SK-N-MC (cell line): ENCODE measurements around the gene MSH5.
A peak's percentile ranks its signal among the peaks of the same experiment; 100 is the strongest.
"Not testable (repeated sequence)": the region's sequence is repeated elsewhere in the genome, so short reads cannot be mapped to it uniquely, and the experiment has no call there.

Experiments used
- DNase-seq: peaks from one replicate; pipeline ENCODE4 v3.0.0-alpha.2; 2011; ENCODE audit warnings: low read depth, low spot score
- H3K27ac ChIP-seq: fragments of 200-600 bp; sonication (generic); 2 replicates; pipeline ENCODE4 v1.5.1; 2016; ENCODE audit warnings: mixed run types
- H3K36me3 ChIP-seq: fragments of 200-600 bp; sonication (generic); 2 replicates; pipeline ENCODE4 v1.6.1; 2017; ENCODE audit warnings: antibody characterized with exemption, low read length, mixed read lengths; ENCODE audit not compliant: insufficient read depth
- H3K4me3 ChIP-seq: fragments of 200-600 bp; sonication (generic); 2 replicates; pipeline ENCODE4 v1.5.1; 2016
- H3K9ac ChIP-seq: fragments of 200-600 bp; sonication (generic); 2 replicates; pipeline ENCODE4 v1.8.0; 2017; ENCODE audit warnings: mixed run types, mixed read lengths; ENCODE audit not compliant: insufficient read length
- H3K9me3 ChIP-seq: fragments of 200-600 bp; sonication (generic); 2 replicates; pipeline ENCODE4 v1.6.1; 2017; ENCODE audit warnings: low read depth, mild to moderate bottlenecking, antibody characterized with exemption, low read length, moderate library complexity, mixed read lengths
- EZH2 ChIP-seq: fragments of 200-600 bp; sonication (generic); IDR thresholded peaks from one replicate; pipeline ENCODE4 v1.6.1; 2017; ENCODE audit warnings: antibody characterized with exemption
- FOXP2 ChIP-seq: optimal IDR thresholded peaks from 2 replicates; pipeline ENCODE3; 2011; ENCODE audit warnings: mild to moderate bottlenecking, moderate library complexity; ENCODE audit not compliant: insufficient read depth; ENCODE audit errors: extremely low read length, control extremely low read depth
- POLR2AphosphoS5 ChIP-seq: IDR thresholded peaks from 2 replicates; pipeline ENCODE4 v1.6.1; 2012; ENCODE audit warnings: mild to moderate bottlenecking, low read depth, low read length, borderline replicate concordance

MSH5 gene

DNA sequence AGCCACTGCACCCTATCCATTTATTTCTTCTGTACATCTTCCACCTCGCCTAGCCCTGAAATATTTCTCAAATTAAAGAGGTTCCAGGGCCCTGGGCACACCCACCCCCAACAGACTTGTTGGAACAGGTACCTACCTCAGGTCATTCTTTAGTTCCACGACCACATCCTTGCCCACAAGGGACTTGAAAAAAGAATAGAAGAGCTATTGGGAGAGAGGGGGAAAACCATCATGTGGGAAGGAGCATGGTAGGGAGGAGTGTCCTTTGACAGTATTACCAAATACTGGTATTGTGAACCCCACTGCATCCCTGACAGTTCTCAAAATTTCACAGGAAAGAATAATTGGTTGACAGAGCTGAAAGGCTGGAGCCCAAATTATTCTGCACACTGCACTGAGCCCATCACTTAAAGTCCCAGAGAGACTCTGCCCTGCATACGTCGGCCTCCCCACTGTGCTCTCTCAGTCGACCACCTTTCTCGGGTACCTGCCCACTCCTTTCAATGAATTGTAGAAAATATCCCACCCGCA lies 66.2 kb downstream of the MSH5 start:
- peak overlapping the region; percentile 88 for H3K27ac ChIP-seq
- H3K36me3 ChIP-seq: peaks cover 23% of the 10 kb centered on the region; the same call in 1 of the 2 replicates
- H3K4me3 ChIP-seq: peak overlapping the region; percentile 97
- no peaks in the 10 kb centered on the region for H3K9me3 ChIP-seq
- TF ChIP-seq EZH2 (no peak), POLR2AphosphoS5 (no peak), FOXP2 (no peak)
- H3K9ac ChIP-seq: peak overlapping the region; percentile 90
- DNase-seq: no peak

DNA sequence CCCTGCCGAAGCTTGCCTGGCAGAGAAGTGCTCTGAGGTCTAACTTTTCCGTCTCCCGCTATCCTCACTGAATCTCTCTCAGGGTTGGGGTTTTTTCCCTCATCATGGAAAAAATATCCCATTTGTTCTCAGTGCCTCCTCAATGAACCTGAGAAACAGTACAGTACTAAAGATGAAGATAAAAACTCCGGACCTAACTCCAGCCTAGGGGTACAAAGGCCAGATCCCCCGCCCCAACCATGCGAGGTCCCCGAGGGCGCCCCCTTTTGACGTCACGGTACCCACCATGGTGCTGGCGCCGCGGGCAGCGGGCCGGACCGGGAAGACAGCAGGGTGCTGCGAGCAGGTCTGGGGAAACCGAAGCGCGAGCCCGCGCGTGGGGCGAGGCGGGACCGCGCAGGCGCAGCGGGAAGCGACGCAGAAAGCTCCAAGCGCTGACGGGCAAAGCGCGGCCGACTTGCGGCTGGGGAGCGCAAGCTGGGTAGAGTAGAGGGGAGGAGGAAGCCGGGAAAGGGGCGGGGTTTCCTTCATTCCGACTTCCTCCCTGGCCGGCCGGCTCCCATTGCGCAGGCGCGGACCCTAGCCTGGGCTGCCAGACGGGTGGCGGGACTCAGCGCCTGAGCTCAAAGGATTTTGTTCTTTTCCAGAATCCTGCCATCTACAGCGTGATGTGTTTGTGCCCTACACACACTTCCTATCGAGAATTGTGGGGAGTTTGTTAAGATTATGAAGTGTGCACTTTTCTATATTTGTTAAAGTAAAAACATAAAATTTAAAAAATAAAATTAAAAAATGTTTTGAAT lies 66.9 kb downstream of the MSH5 start, which contains the start of gene LSM2:
Gene LSM2, minus strand, starts transcription at position 497 of the 803 bp plus-strand sequence. Its CDS starts 209 bp downstream, at position 288.
- peak; percentile 66 for DNase-seq
- Histone ChIP-seq H3K36me3 (peaks cover 16% of the 10 kb centered on the region; the same call in 1 of the 2 replicates), H3K9ac (peak within 1 kb of the TSS; percentile 90), H3K4me3 (peak within 1 kb of the TSS; percentile 97), H3K9me3 (no peaks in the 10 kb centered on the region), H3K27ac (peak within 1 kb of the TSS; percentile 88)
- TF ChIP-seq FOXP2 (no peak), EZH2 (no peak), POLR2AphosphoS5 (peak; percentile 96)

DNA sequence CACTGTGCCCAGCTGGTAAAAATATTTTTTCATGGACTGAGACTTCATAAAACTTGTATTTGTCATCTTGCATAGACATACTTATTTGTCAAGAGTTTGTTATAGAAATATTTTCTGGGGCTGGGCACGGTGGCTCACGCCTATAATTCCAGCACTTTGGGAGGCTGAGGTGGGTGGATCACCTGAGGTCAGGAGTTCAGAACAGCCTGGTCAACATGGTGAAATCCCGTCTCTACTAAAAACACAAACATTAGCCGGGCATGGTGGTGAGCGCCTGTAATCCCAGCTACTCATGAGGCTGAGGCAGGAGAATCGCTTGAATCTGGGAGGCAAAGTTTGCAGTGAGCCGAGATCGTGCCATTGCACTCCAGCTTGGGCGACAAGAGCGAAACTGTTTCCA lies 68.8 kb downstream of the MSH5 start:
- H3K4me3 ChIP-seq, H3K36me3 ChIP-seq, DNase-seq, H3K27ac ChIP-seq, H3K9ac ChIP-seq, H3K9me3 ChIP-seq: not testable (repeated sequence)

DNA sequence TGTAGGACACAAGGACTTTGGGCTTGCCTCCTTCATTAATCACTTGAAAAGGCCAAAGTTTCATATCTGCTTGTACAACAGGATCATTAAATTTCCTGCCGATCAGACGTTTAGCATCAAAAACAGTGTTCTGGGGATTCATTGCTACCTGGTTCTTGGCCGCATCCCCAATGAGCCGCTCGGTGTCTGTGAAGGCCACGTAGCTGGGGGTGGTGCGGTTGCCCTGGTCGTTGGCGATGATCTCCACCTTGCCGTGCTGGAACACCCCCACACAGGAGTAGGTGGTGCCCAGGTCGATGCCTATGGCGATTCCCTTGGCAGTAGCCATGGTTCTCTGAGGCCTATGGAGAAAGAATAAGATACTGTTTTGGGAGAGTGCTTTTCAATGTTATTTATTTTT lies 71.8 kb downstream of the MSH5 start:
- no peak for DNase-seq
- no peak overlapping the region for H3K4me3 ChIP-seq
- TF ChIP-seq POLR2AphosphoS5: no peak
- no peak for TF ChIP-seq EZH2
- no peak for TF ChIP-seq FOXP2
- H3K27ac ChIP-seq: no peak overlapping the region
- H3K9ac ChIP-seq: no peak overlapping the region
- no peaks in the 10 kb centered on the region for H3K9me3 ChIP-seq
- no peaks in the 10 kb centered on the region for H3K36me3 ChIP-seq
